A673 (cell line): Measurements from ENCODE around the gene TMEM131L. TPM values are rescaled to one million over a fixed set of nuclear protein-coding genes. Genes with fewer than 3 reads are reported as not detected.
"Not testable (repeated sequence)": the region's sequence is repeated elsewhere in the genome, so short reads cannot be mapped to it uniquely, and the experiment has no call there.

Source experiments
- BruUV-seq: library from RNA; stranded (reverse); fragments of 400-500 nt; replicated peaks from 2 replicates; lab custom pipeline; 2021; lab: Mats Ljungman, UMichigan
- CTCF ChIA-PET: fragments of 300-600 bp; sonication (Branson Sonifier 250); formaldehyde crosslinking; loops from one replicate; lab custom pipeline; 2022; ENCODE audit warnings: antibody characterized with exemption; lab: Charles Lee
- POLR2A ChIA-PET: fragments of 300-600 bp; sonication (Branson Sonifier 250); formaldehyde crosslinking; loops from one replicate; lab custom pipeline; 2022; ENCODE audit warnings: antibody characterized with exemption; ENCODE audit not compliant: low non-redundant PET; lab: Charles Lee
- DNase-seq: peaks from one replicate; pipeline ENCODE4 v3.0.0-alpha.2; 2015; ENCODE audit warnings: low spot score
- H3K27ac ChIP-seq: fragments of 200-600 bp; sonication (generic); 2 replicates; pipeline ENCODE4 v1.5.1; 2016; ENCODE audit warnings: mixed run types, low read depth, mild to moderate bottlenecking, mixed read lengths, antibody characterized with exemption, low read length; ENCODE audit not compliant: poor library complexity, severe bottlenecking
- H3K27me3 ChIP-seq: fragments of 200-600 bp; sonication (generic); replicated peaks from 2 replicates; pipeline ENCODE4 v1.6.1; 2017; ENCODE audit warnings: mixed run types, low read depth, mild to moderate bottlenecking, mixed read lengths, antibody characterized with exemption, low read length; ENCODE audit not compliant: insufficient read depth, poor library complexity
- H3K36me3 ChIP-seq: fragments of 200-600 bp; sonication (generic); 2 replicates; pipeline ENCODE4 v1.6.1; 2016; ENCODE audit warnings: mixed run types, mild to moderate bottlenecking, mixed read lengths, antibody characterized with exemption, low read length; ENCODE audit not compliant: insufficient read depth, poor library complexity, severe bottlenecking
- H3K4me1 ChIP-seq: fragments of 200-600 bp; sonication (generic); 2 replicates; pipeline ENCODE4 v1.6.1; 2017; ENCODE audit warnings: mixed run types, mild to moderate bottlenecking, mixed read lengths, antibody characterized with exemption, low read length; ENCODE audit not compliant: insufficient read depth, poor library complexity, severe bottlenecking
- H3K4me3 ChIP-seq: fragments of 200-600 bp; sonication (generic); 2 replicates; pipeline ENCODE4 v1.5.1; 2016; ENCODE audit warnings: low read depth, mixed run types, mild to moderate bottlenecking, mixed read lengths, low read length; ENCODE audit not compliant: poor library complexity, severe bottlenecking
- H3K9me3 ChIP-seq: fragments of 200-600 bp; sonication (generic); 2 replicates; pipeline ENCODE4 v1.6.1; 2016; ENCODE audit warnings: mixed run types, low read depth, mild to moderate bottlenecking, mixed read lengths, antibody characterized with exemption, low read length; ENCODE audit not compliant: poor library complexity, severe bottlenecking
- CTCF ChIP-seq: fragments of 300-800, 200-600 bp; sonication (generic); conservative IDR thresholded peaks from 2 replicates; pipeline ENCODE4 v1.5.1; 2017; ENCODE audit warnings: low read depth, mild to moderate bottlenecking, antibody characterized with exemption, low read length, moderate library complexity, mixed read lengths
- EZH2 ChIP-seq: fragments of 200-600 bp; sonication (generic); IDR thresholded peaks from 2 replicates; pipeline ENCODE4 v1.6.1; 2017; ENCODE audit warnings: borderline replicate concordance, low read depth, mild to moderate bottlenecking, mixed read lengths, antibody characterized with exemption, low read length; ENCODE audit not compliant: poor library complexity, severe bottlenecking
- intact Hi-C: fragments of 100-400 bp; cut with micrococcal nuclease; formaldehyde crosslinking; loops from one replicate; pipeline ENCODE4 v1.10.0; 2022; ENCODE audit not compliant: unreplicated experiment
- total RNA-seq: library from RNA; stranded (reverse); gene quantifications from 2 replicates; pipeline ENCODE4 v1.2.3, GENCODE V29; 2021

The TMEM131L gene
- total RNA-seq, 1 experiment from 2014 or later = 18.4 TPM

DNA sequence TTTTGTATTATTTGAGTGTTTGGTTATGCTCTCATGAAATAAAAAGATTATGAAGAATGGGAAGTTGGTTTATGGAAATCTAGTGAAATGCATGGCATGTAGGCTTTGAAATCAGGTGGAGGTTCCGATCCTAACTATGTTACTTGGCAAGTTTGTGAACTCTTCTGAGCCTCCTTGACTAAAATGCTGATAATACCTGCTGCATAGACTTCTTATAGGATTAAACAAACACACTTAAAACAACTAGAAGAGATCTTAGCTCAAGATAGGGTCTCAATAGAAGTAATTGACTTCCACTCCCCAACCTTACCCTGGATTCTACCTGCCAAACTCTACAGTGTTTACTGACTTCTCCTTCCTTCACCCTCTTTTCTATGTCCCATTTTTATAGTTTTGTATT lies 195.7 kb downstream of the TMEM131L start:
- no TSS peak for BruUV-seq
- CTCF ChIA-PET = no interaction called here

DNA sequence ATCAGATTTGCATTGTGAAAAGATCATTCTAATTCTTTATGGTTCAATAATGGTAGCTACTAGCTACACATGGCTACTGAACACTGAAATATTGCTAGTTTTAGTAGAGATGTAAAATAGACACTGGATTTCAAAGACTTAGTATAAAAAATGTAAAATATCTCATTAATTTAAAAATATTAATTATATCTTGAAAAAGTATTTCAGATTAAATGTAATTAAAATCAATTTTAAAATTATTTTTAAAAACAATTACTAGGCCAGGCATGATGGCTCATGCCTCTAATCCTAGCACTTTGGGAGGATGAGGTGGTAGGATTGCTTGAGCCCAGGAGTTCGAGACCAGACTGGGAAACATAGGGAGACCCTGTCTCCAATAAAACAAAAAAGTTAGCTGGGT lies 197.5 kb downstream of the TMEM131L start:
- TF ChIP-seq CTCF (no peak), EZH2 (no peak)
- Histone ChIP-seq H3K9me3 (no peaks in the 10 kb centered on the region), H3K27me3 (no peaks in the 10 kb centered on the region), H3K4me3 (no peak overlapping the region), H3K27ac (no peak overlapping the region), H3K36me3 (no peaks in the 10 kb centered on the region), H3K4me1 (no peaks in the 10 kb centered on the region)
- no TSS peak for BruUV-seq
- POLR2A ChIA-PET = no interaction called here
- intact Hi-C loops = no loop called here
- no peak for DNase-seq
- CTCF ChIA-PET = no interaction called here

More for the DNA sequence above, 195.7 kb downstream of the TMEM131L start:
- no peaks in the 10 kb centered on the region for H3K4me1 ChIP-seq
- H3K9me3 ChIP-seq = no peaks in the 10 kb centered on the region
- H3K36me3 ChIP-seq = no peaks in the 10 kb centered on the region
- POLR2A ChIA-PET = no interaction called here
- no peaks in the 10 kb centered on the region for H3K27me3 ChIP-seq
- TF ChIP-seq CTCF (no peak), EZH2 (no peak)
- no peak overlapping the region for H3K27ac ChIP-seq
- no peak overlapping the region for H3K4me3 ChIP-seq
- intact Hi-C loops = no loop called here
- DNase-seq = no peak

- DNase-seq, H3K4me1 ChIP-seq, H3K4me3 ChIP-seq, BruUV-seq, intact Hi-C loops, POLR2A ChIA-PET, H3K9me3 ChIP-seq, H3K27ac ChIP-seq, H3K36me3 ChIP-seq, H3K27me3 ChIP-seq, CTCF ChIA-PET: not testable (repeated sequence)
Observed at GRCh38 chr4:153666505-153666904, 200.3 kb downstream of the TMEM131L start.

GRCh38 chr4:153668647-153669046 lies 202.5 kb downstream of the TMEM131L start:
- H3K9me3 ChIP-seq = no peaks in the 10 kb centered on the region
- H3K4me1 ChIP-seq = no peaks in the 10 kb centered on the region
- no TSS peak for BruUV-seq
- no peak overlapping the region for H3K27ac ChIP-seq
- ChIA-PET POLR2A (no interaction called here), CTCF (no interaction called here)
- intact Hi-C loops = no loop called here
- no peak for DNase-seq
- TF ChIP-seq EZH2 = no peak
- no peak for TF ChIP-seq CTCF
- H3K27me3 ChIP-seq = no peaks in the 10 kb centered on the region
- no peaks in the 10 kb centered on the region for H3K36me3 ChIP-seq
- H3K4me3 ChIP-seq = no peak overlapping the region
